Endothelial cell of umbilical vein (primary cell): ENCODE data around the gene RHCE. TPM values are rescaled to one million over a fixed set of nuclear protein-coding genes. Genes with fewer than 3 reads are reported as not detected.
"Not testable (repeated sequence)": the region's sequence is repeated elsewhere in the genome, so short reads cannot be mapped to it uniquely, and the experiment has no call there.

Source experiments
- BruUV-seq: library from RNA; stranded (reverse); fragments of 400-500 nt; replicated peaks from 2 replicates; lab custom pipeline; 2021; lab: Mats Ljungman, UMichigan
- CTCF ChIA-PET: fragments of 300-600, 350-600 bp; sonication (Branson Sonifier 250); formaldehyde crosslinking; loops from one replicate; lab custom pipeline; 2021; ENCODE audit warnings: antibody characterized with exemption, inconsistent platforms; lab: Charles Lee
- POLR2A ChIA-PET: fragments of 300-600, 350-600 bp; sonication (Branson Sonifier 250); formaldehyde crosslinking; loops from one replicate; lab custom pipeline; 2021; ENCODE audit warnings: antibody characterized with exemption, inconsistent platforms; lab: Charles Lee
- DNase-seq: peaks from one replicate; pipeline ENCODE4 v3.0.0-alpha.2; 2011; ENCODE audit warnings: low read depth, low spot score
- FAIRE-seq: peaks from 2 replicates; lab custom pipeline; 2011; peaks lifted over from hg19 to GRCh38; lab: Jason Lieb, UNC
- H2AFZ ChIP-seq: 2 replicates; pipeline ENCODE4 v1.6.0; 2012; ENCODE audit warnings: low read depth, low read length, control low read depth, inconsistent platforms
- H3K27ac ChIP-seq: 2 replicates; pipeline ENCODE4 v1.5.1; 2011; ENCODE audit warnings: low read depth, mild to moderate bottlenecking, control low read depth, low read length, moderate library complexity; ENCODE audit not compliant: insufficient read depth
- H3K27me3 ChIP-seq, 2 experiments: 2 replicates each; pipeline versions ENCODE4 v1.6.0 to v1.6.1; 2011; ENCODE audit warnings: low read length in 2 of 2, mixed read lengths in 1 of 2; ENCODE audit not compliant: control insufficient read depth in 2 of 2, insufficient read depth in 2 of 2
- H3K36me3 ChIP-seq, 2 experiments: 2 replicates in 1 of 2; 3 replicates in 1 of 2; pipeline ENCODE4 v1.5.1; 2011; ENCODE audit warnings: low read length in 2 of 2, mild to moderate bottlenecking in 1 of 2, moderate library complexity in 1 of 2; ENCODE audit not compliant: control insufficient read depth in 2 of 2, insufficient read depth in 2 of 2; ENCODE audit errors: extremely low read depth in 1 of 2
- H3K4me1 ChIP-seq: 3 replicates; pipeline ENCODE4 v1.5.1; 2011; ENCODE audit warnings: mild to moderate bottlenecking, low read length; ENCODE audit not compliant: control insufficient read depth, insufficient read depth; ENCODE audit errors: extremely low read depth
- H3K4me2 ChIP-seq: 2 replicates; pipeline ENCODE4 v1.6.1; 2011; ENCODE audit warnings: low read length, control low read depth, mixed read lengths; ENCODE audit not compliant: insufficient read depth
- H3K4me3 ChIP-seq, 3 experiments: fragments of 200-600 bp in 1 of 3; sonication (generic), shearing (Covaris generic) in 1 of 3; replicated peaks in 1 of 3; 2 replicates each; pipeline ENCODE4 v1.5.1; 2011 to 2016; ENCODE audit warnings: control low read depth in 3 of 3, low read length in 3 of 3, mild to moderate bottlenecking in 2 of 3, inconsistent platforms in 1 of 3, low read depth in 1 of 3, moderate library complexity in 1 of 3; ENCODE audit not compliant: insufficient read depth in 1 of 3
- H3K79me2 ChIP-seq: 2 replicates; pipeline ENCODE4 v1.6.0; 2012; ENCODE audit warnings: low read length, inconsistent platforms; ENCODE audit not compliant: control insufficient read depth, insufficient read depth
- H3K9ac ChIP-seq: replicated peaks from 2 replicates; pipeline ENCODE3; 2011; ENCODE audit warnings: low read length, control low read depth; ENCODE audit not compliant: insufficient read depth; ENCODE audit errors: extremely low read depth
- H3K9me1 ChIP-seq: replicated peaks from 3 replicates; pipeline ENCODE4 v1.6.0; 2011; ENCODE audit warnings: mild to moderate bottlenecking, low read length; ENCODE audit not compliant: control insufficient read depth, insufficient read depth; ENCODE audit errors: extremely low read depth
- H3K9me3 ChIP-seq: replicated peaks from 2 replicates; pipeline ENCODE4 v1.5.1; 2012; ENCODE audit warnings: low read length, inconsistent platforms; ENCODE audit not compliant: control insufficient read depth, insufficient read depth
- H4K20me1 ChIP-seq: replicated peaks from 2 replicates; pipeline ENCODE3; 2011; ENCODE audit warnings: mild to moderate bottlenecking, low read length; ENCODE audit not compliant: control insufficient read depth, insufficient read depth; ENCODE audit errors: extremely low read depth
- FOS ChIP-seq: IDR thresholded peaks from 2 replicates; pipeline ENCODE4 v1.6.1; 2011; ENCODE audit warnings: mild to moderate bottlenecking, low read length, moderate library complexity, borderline replicate concordance; ENCODE audit not compliant: insufficient read depth
- GATA2 ChIP-seq: IDR thresholded peaks from 2 replicates; pipeline ENCODE4 v1.7.0; 2011; ENCODE audit warnings: low read depth, mild to moderate bottlenecking, moderate library complexity, mixed read lengths, low read length; ENCODE audit not compliant: insufficient read length, insufficient read depth
- dilution Hi-C: fragments of 300-500 bp; cut with MboI; formaldehyde crosslinking; loops from one replicate; pipeline ENCODE4 v1.15.0; 2019; ENCODE audit warnings: low sequenced_read_pairs; ENCODE audit not compliant: extremely low pct_ligation_motif_present
- intact Hi-C: fragments of 100-400 bp; cut with micrococcal nuclease; formaldehyde crosslinking; loops from one replicate; pipeline ENCODE4 v1.10.0; 2022
- polyA plus RNA-seq, 4 experiments: library from polyadenylated mRNA; depleted of rRNA in 3 of 4; stranded (reverse) in 3 of 4; unstranded in 1 of 4; fragments of >200 nt; gene quantifications; 2 replicates each; pipeline versions ENCODE4 v1.2.1 to v1.2.3, GENCODE V29; 2011 to 2012; ENCODE audit warnings: missing spikeins in 1 of 4
- total RNA-seq: library from RNA; stranded (reverse); gene quantifications from 2 replicates; pipeline ENCODE4 v1.2.3, GENCODE V29; 2021
- TF ChIP-seq, protein P1 (sequence below), 2 donors: IDR thresholded peaks; 1 replicate in 1 of 2; 2 replicates in 1 of 2; pipeline ENCODE4 v1.5.1; 2011; ENCODE audit warnings: low read length in 2 of 2, mild to moderate bottlenecking in 2 of 2, moderate library complexity in 2 of 2, control low read depth in 1 of 2, inconsistent platforms in 1 of 2, low read depth in 1 of 2; ENCODE audit not compliant: insufficient read depth in 1 of 2; ENCODE audit errors: extremely low read depth in 1 of 2

RHCE gene
- total and polyA plus RNA-seq, 2 donors (not counting 3 experiments of a cell fraction or from before 2014, with no cell fraction given), result 0.07 TPM; not detected in 1

- H3K9ac ChIP-seq, result no peak overlapping the region
- H3K4me1 ChIP-seq, result peaks cover 12% of the 10 kb centered on the region
- peak; percentile 87 for DNase-seq
- POLR2A ChIA-PET, result no interaction called here
- FAIRE-seq, result peak; percentile 70
- H3K36me3 ChIP-seq, result peaks cover 0 to 5% of the 10 kb centered on the region in 2 experiments
- no peaks in the 10 kb centered on the region for H3K9me1 ChIP-seq
- TF ChIP-seq FOS (no peak), GATA2 (peak; percentile 54)
- TF ChIP-seq, protein P1, sequence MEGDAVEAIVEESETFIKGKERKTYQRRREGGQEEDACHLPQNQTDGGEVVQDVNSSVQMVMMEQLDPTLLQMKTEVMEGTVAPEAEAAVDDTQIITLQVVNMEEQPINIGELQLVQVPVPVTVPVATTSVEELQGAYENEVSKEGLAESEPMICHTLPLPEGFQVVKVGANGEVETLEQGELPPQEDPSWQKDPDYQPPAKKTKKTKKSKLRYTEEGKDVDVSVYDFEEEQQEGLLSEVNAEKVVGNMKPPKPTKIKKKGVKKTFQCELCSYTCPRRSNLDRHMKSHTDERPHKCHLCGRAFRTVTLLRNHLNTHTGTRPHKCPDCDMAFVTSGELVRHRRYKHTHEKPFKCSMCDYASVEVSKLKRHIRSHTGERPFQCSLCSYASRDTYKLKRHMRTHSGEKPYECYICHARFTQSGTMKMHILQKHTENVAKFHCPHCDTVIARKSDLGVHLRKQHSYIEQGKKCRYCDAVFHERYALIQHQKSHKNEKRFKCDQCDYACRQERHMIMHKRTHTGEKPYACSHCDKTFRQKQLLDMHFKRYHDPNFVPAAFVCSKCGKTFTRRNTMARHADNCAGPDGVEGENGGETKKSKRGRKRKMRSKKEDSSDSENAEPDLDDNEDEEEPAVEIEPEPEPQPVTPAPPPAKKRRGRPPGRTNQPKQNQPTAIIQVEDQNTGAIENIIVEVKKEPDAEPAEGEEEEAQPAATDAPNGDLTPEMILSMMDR (IDR thresholded peaks at IDR 0.05; ENCODE audit: extremely low read depth in 1 of 2, insufficient read depth in 1 of 2, low read depth in 1 of 2, low read length in 2 of 2), result no peak
- CTCF ChIA-PET, result interaction anchor here (1.1 to 1.8 kb wide), 3 partner anchors 10 to 97 kb away, joined by 3 to 5 read pairs (median 5); no protein-coding TSS in a partner anchor
- no TSS peak for BruUV-seq
- intact Hi-C loops, result no loop called here
- no peaks in the 10 kb centered on the region for H3K27me3 ChIP-seq
- H2AFZ ChIP-seq, result no peak overlapping the region
- peak overlapping the region; percentile 28 for H3K4me2 ChIP-seq
- H4K20me1 ChIP-seq, result no peaks in the 10 kb centered on the region
- H3K4me3 ChIP-seq, result no peak overlapping the region
- dilution Hi-C loops, result no loop called here
- H3K79me2 ChIP-seq, result peaks cover 12% of the 10 kb centered on the region
- no peak overlapping the region for H3K27ac ChIP-seq
- no peaks in the 10 kb centered on the region for H3K9me3 ChIP-seq
These were observed 41.2 kb upstream of the RHCE start for GRCh38 chr1:25461849-25462248.

DNA sequence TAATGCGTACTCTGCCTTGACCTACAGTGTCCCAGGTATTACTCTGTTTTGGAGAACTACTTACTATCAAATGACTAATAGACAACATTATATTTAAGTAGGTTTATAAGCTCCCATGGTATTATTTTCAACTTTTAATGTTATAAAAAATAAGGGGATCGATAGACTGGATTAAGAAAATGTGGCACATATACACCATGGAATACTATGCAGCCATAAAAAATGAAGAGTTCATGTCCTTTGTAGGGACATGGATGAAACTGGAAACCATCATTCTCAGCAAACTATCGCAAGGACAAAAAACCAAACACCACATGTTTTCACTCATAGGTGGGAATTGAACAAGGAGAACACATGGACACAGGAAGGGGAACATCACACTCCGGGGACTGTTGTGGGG is 40.2 kb upstream of the RHCE start:
- H3K27ac ChIP-seq, POLR2A ChIA-PET, H3K27me3 ChIP-seq, H3K4me3 ChIP-seq, H3K9me1 ChIP-seq, dilution Hi-C loops, DNase-seq, FAIRE-seq, H3K79me2 ChIP-seq, CTCF ChIA-PET, H3K9me3 ChIP-seq, BruUV-seq, H4K20me1 ChIP-seq, H3K36me3 ChIP-seq, H3K4me2 ChIP-seq, H3K9ac ChIP-seq, intact Hi-C loops, H2AFZ ChIP-seq: not testable (repeated sequence)
- H3K4me1 ChIP-seq, result peaks cover 12% of the 10 kb centered on the region
